CD4-positive, alpha-beta T cell (primary cell): Measurements from ENCODE around the gene CMKLR1. TPM values are rescaled to one million over a fixed set of nuclear protein-coding genes. Genes with fewer than 3 reads are reported as not detected.

Source experiments
- ATAC-seq: fragments of 200-7000 bp; cut with Tn5 transposase; one replicate; pipeline ENCODE4 v1.10.0; 2022; ENCODE audit warnings: mild to moderate bottlenecking; ENCODE audit not compliant: poor library complexity
- CTCF ChIA-PET: fragments of 350-600 bp; sonication (Branson Sonifier 250); formaldehyde crosslinking; loops from one replicate; lab custom pipeline; 2021; ENCODE audit warnings: antibody characterized with exemption, inconsistent platforms; lab: Charles Lee
- POLR2A ChIA-PET: fragments of 350-600 bp; sonication (Branson Sonifier 250); formaldehyde crosslinking; loops from one replicate; lab custom pipeline; 2021; ENCODE audit warnings: antibody characterized with exemption, inconsistent platforms; lab: Charles Lee
- DNase-seq, 14 experiments: peaks; one replicate each; pipeline ENCODE4 v3.0.0-alpha.2; 2013 to 2020; ENCODE audit warnings: mixed read lengths in 2 of 14
- H3K27ac ChIP-seq, 2 donors: one replicate each; pipeline versions ENCODE4 v1.5.1 to v1.7.0; 2013; ENCODE audit warnings: low read length in 2 of 2, low read depth in 1 of 2, mild to moderate bottlenecking in 1 of 2
- H3K27me3 ChIP-seq, 2 experiments: 1 replicate in 1 of 2; 2 replicates in 1 of 2; pipeline versions ENCODE4 v1.6.1 to v1.7.0; 2013; ENCODE audit warnings: low read length in 2 of 2, control low read depth in 1 of 2, mild to moderate bottlenecking in 1 of 2, moderate library complexity in 1 of 2; ENCODE audit not compliant: insufficient read depth in 2 of 2, control insufficient read depth in 1 of 2
- H3K36me3 ChIP-seq: one replicate; pipeline ENCODE4 v1.6.1; 2013; ENCODE audit warnings: low read length, control low read depth; ENCODE audit not compliant: insufficient read depth
- H3K4me1 ChIP-seq: one replicate; pipeline ENCODE4 v1.6.1; 2013; ENCODE audit warnings: low read length, control low read depth; ENCODE audit not compliant: insufficient read depth
- H3K4me3 ChIP-seq: one replicate; pipeline ENCODE4 v1.5.1; 2013; ENCODE audit warnings: mild to moderate bottlenecking, low read length, moderate library complexity
- H3K9me3 ChIP-seq, 2 experiments: 1 replicate in 1 of 2; 2 replicates in 1 of 2; pipeline versions ENCODE4 v1.6.1 to v1.7.0; 2013; ENCODE audit warnings: low read length in 2 of 2, mild to moderate bottlenecking in 2 of 2, control low read depth in 1 of 2, moderate library complexity in 1 of 2; ENCODE audit not compliant: control insufficient read depth in 1 of 2, insufficient read depth in 1 of 2
- H3K27ac Mint-ChIP-seq: one replicate; pipeline ENCODE4 v1.8.0; 2020; ENCODE audit warnings: mixed read lengths
- H3K27me3 Mint-ChIP-seq: one replicate; pipeline ENCODE4 v1.8.0; 2021; ENCODE audit warnings: mixed read lengths
- H3K36me3 Mint-ChIP-seq: one replicate; pipeline ENCODE4 v1.8.0; 2021; ENCODE audit warnings: low read depth, mixed read lengths
- H3K4me1 Mint-ChIP-seq: one replicate; pipeline ENCODE4 v1.8.0; 2021; ENCODE audit warnings: low read depth, mixed read lengths
- H3K4me3 Mint-ChIP-seq: one replicate; pipeline ENCODE4 v1.8.0; 2020; ENCODE audit warnings: mild to moderate bottlenecking, mixed read lengths
- H3K9me3 Mint-ChIP-seq: one replicate; pipeline ENCODE4 v1.8.0; 2020; ENCODE audit warnings: mixed read lengths
- intact Hi-C, 2 experiments: fragments of 100-400 bp; cut with DNase I in 1 of 2; cut with micrococcal nuclease in 1 of 2; formaldehyde crosslinking; loops; one replicate each; pipeline versions ENCODE4 v1.15.1 to v1.9.0; 2023 to 2025; cut with DNase I, micrococcal nuclease
- total RNA-seq, 174 experiments: library from RNA in 2 of 174; stranded (reverse) in 2 of 174; gene quantifications; one replicate each; pipeline ENCODE4 v1.2.3 and lab custom pipeline; 2021 to 2026
- TF ChIP-seq, protein P1 (sequence below): fragments of 200-600 bp; IDR thresholded peaks from one replicate; pipeline ENCODE4 v1.8.0; 2022; ENCODE audit warnings: antibody characterized with exemption, mild to moderate bottlenecking

CMKLR1 gene
- total RNA-seq, 2 experiments from 2014 or later: not detected

DNA sequence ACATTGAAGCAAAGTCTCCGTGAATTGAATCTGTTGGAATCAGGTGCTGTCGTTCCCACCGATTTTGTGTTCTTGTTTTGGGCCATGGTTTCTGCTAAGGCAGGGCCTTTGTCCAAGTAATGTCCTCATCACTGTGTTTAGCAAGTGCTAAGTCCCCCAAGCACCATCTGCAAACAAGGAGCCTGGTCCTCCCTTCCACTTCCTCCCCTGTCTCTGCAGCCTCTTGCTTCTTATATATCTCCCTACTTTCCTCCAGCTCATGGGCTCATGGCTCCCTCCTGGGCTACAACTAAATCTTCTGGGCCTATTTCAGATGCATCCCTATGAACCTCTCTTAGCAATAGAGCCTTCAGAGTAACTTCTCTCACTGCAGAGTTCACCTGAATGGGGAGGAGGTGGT is 25.8 kb upstream of the CMKLR1 start:
- Mint-ChIP-seq H3K9me3 (no peaks in the 10 kb centered on the region), H3K4me1 (no peaks in the 10 kb centered on the region), H3K4me3 (no peak overlapping the region), H3K27me3 (peaks cover 6% of the 10 kb centered on the region), H3K36me3 (no peaks in the 10 kb centered on the region), H3K27ac (no peak overlapping the region)
- POLR2A ChIA-PET: no interaction called here
- Histone ChIP-seq H3K4me1 (no peaks in the 10 kb centered on the region), H3K4me3 (no peak overlapping the region), H3K9me3 (no peaks in the 10 kb centered on the region), H3K27me3 (no peaks in the 10 kb centered on the region), H3K36me3 (no peaks in the 10 kb centered on the region), H3K27ac (no peak overlapping the region)
- DNase-seq (no peak), ATAC-seq (no peak)
- CTCF ChIA-PET: no interaction called here
- TF ChIP-seq, protein P1, sequence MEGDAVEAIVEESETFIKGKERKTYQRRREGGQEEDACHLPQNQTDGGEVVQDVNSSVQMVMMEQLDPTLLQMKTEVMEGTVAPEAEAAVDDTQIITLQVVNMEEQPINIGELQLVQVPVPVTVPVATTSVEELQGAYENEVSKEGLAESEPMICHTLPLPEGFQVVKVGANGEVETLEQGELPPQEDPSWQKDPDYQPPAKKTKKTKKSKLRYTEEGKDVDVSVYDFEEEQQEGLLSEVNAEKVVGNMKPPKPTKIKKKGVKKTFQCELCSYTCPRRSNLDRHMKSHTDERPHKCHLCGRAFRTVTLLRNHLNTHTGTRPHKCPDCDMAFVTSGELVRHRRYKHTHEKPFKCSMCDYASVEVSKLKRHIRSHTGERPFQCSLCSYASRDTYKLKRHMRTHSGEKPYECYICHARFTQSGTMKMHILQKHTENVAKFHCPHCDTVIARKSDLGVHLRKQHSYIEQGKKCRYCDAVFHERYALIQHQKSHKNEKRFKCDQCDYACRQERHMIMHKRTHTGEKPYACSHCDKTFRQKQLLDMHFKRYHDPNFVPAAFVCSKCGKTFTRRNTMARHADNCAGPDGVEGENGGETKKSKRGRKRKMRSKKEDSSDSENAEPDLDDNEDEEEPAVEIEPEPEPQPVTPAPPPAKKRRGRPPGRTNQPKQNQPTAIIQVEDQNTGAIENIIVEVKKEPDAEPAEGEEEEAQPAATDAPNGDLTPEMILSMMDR: no peak
- intact Hi-C loops: no loop called here

DNA sequence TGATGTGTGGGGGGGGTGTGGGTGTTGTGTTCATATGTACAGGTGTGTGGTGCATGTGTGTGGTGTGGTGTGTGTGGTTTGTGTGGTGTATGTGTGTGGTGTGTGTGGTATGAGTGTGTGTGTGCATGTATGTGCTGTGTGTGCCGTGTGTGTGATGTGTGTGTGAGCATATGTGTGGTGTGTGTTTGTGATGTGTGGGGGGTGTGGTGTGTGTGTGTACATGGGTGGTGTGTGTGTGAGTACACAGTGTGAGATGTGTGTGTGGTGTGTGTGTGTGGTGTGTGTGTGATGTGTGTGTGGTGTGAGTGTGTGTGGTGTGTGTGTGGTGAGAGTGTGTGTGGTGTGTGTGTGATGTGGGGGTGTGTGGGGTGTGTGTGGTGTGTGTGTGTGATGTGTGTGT is 24.5 kb upstream of the CMKLR1 start:
- TF ChIP-seq, protein P1: no peak
- peaks cover 6% of the 10 kb centered on the region for H3K27me3 Mint-ChIP-seq

DNA sequence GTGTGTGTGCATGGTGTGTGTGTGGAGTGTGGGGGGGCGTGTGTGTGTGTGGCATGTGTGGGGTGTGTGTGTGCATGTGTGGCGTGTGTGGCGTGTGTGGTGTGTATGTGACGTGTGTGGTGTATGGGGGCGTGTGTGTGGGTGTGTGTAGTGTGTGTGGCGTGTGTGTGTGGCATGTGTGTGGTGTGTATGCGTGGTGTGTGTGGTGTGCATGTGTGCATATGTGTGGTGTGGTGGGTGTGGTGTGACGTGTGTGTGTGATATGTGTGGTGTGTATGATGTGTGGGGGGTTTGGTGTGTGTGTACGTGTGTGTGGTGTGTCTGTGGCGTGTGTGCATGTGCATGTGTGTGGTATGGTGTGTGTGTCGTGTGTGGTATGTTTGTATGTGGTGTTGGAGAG is 24.1 kb upstream of the CMKLR1 start:
- no peaks in the 10 kb centered on the region for H3K36me3 Mint-ChIP-seq
- H3K4me1 ChIP-seq: no peaks in the 10 kb centered on the region
- intact Hi-C loops: no loop called here
- DNase-seq: no peak
- TF ChIP-seq, protein P1: no peak
- H3K36me3 ChIP-seq: no peaks in the 10 kb centered on the region
- H3K9me3 ChIP-seq: no peaks in the 10 kb centered on the region
- H3K27me3 ChIP-seq: no peaks in the 10 kb centered on the region
- no peaks in the 10 kb centered on the region for H3K9me3 Mint-ChIP-seq
- no peak overlapping the region for H3K4me3 ChIP-seq
- no peak overlapping the region for H3K27ac ChIP-seq
- CTCF ChIA-PET: no interaction called here
- H3K4me3 Mint-ChIP-seq: no peak overlapping the region
- ATAC-seq: no peak
- no peaks in the 10 kb centered on the region for H3K4me1 Mint-ChIP-seq
- H3K27ac Mint-ChIP-seq: no peak overlapping the region
- H3K27me3 Mint-ChIP-seq: peaks cover 6% of the 10 kb centered on the region
- POLR2A ChIA-PET: no interaction called here

More for the DNA sequence above, 24.5 kb upstream of the CMKLR1 start:
- H3K9me3 ChIP-seq: no peaks in the 10 kb centered on the region
- H3K36me3 ChIP-seq: no peaks in the 10 kb centered on the region
- Mint-ChIP-seq H3K36me3 (no peaks in the 10 kb centered on the region), H3K4me3 (no peak overlapping the region), H3K27ac (no peak overlapping the region), H3K9me3 (no peaks in the 10 kb centered on the region), H3K4me1 (no peaks in the 10 kb centered on the region)
- POLR2A ChIA-PET: no interaction called here
- no peaks in the 10 kb centered on the region for H3K4me1 ChIP-seq
- H3K27me3 ChIP-seq: no peaks in the 10 kb centered on the region
- intact Hi-C loops: no loop called here
- ATAC-seq (no peak), DNase-seq (no peak)
- H3K4me3 ChIP-seq: no peak overlapping the region
- CTCF ChIA-PET: no interaction called here
- no peak overlapping the region for H3K27ac ChIP-seq
